Keratinocyte (primary cell): ENCODE results near the gene GSS. TPM values are rescaled to one million over a fixed set of nuclear protein-coding genes. Genes with fewer than 3 reads are reported as not detected.

ENCODE experiments used
- DNase-seq: peaks from one replicate; pipeline ENCODE4 v3.0.0-alpha.2; 2011; ENCODE audit warnings: low read depth, missing footprints, low spot score
- FAIRE-seq: peaks from 2 replicates; lab custom pipeline; 2011; peaks lifted over from hg19 to GRCh38; lab: Jason Lieb, UNC
- H2AFZ ChIP-seq: 2 replicates; pipeline ENCODE4 v1.6.0; 2012; ENCODE audit warnings: low read length, control low read depth, inconsistent platforms; ENCODE audit not compliant: control insufficient read depth
- H3K27ac ChIP-seq: 2 replicates; pipeline ENCODE4 v1.5.1; 2011; ENCODE audit warnings: low read length; ENCODE audit not compliant: control insufficient read depth, insufficient read depth
- H3K27me3 ChIP-seq: 3 replicates; pipeline ENCODE4 v1.6.0; 2011; ENCODE audit warnings: low read length; ENCODE audit not compliant: control insufficient read depth, insufficient read depth; ENCODE audit errors: extremely low read depth
- H3K36me3 ChIP-seq, 2 experiments: 2 replicates in 1 of 2; 3 replicates in 1 of 2; pipeline ENCODE4 v1.5.1; 2011; ENCODE audit warnings: low read length in 2 of 2, mild to moderate bottlenecking in 1 of 2; ENCODE audit not compliant: control insufficient read depth in 2 of 2, insufficient read depth in 2 of 2; ENCODE audit errors: extremely low read depth in 1 of 2
- H3K4me1 ChIP-seq: 3 replicates; pipeline ENCODE4 v1.5.1; 2011; ENCODE audit warnings: low read length; ENCODE audit not compliant: control insufficient read depth, insufficient read depth; ENCODE audit errors: extremely low read depth
- H3K4me2 ChIP-seq: 3 replicates; pipeline ENCODE4 v1.6.0; 2011; ENCODE audit warnings: low read depth, low read length; ENCODE audit not compliant: control insufficient read depth, insufficient read depth; ENCODE audit errors: extremely low read depth
- H3K4me3 ChIP-seq, 3 experiments: fragments of 200-600 bp in 1 of 3; sonication (generic) in 1 of 3; 2 replicates in 2 of 3; 3 replicates in 1 of 3; pipeline ENCODE4 v1.5.1; 2011 to 2016; ENCODE audit warnings: low read length in 3 of 3, mild to moderate bottlenecking in 3 of 3, control low read depth in 2 of 3, inconsistent platforms in 1 of 3, low read depth in 1 of 3, mixed read lengths in 1 of 3, mixed run types in 1 of 3, moderate library complexity in 1 of 3; ENCODE audit not compliant: control insufficient read depth in 2 of 3, insufficient read depth in 2 of 3; ENCODE audit errors: extremely low read depth in 1 of 3
- H3K79me2 ChIP-seq: 2 replicates; pipeline ENCODE4 v1.6.0; 2012; ENCODE audit warnings: low read length; ENCODE audit not compliant: control insufficient read depth, insufficient read depth
- H3K9ac ChIP-seq: 3 replicates; pipeline ENCODE4 v1.6.0; 2011; ENCODE audit warnings: low read length; ENCODE audit not compliant: control insufficient read depth, insufficient read depth; ENCODE audit errors: extremely low read depth
- H3K9me1 ChIP-seq: 3 replicates; pipeline ENCODE4 v1.6.0; 2011; ENCODE audit warnings: low read length; ENCODE audit not compliant: control insufficient read depth, insufficient read depth; ENCODE audit errors: extremely low read depth
- H3K9me3 ChIP-seq: 2 replicates; pipeline ENCODE4 v1.5.1; 2012; ENCODE audit warnings: low read depth, low read length; ENCODE audit not compliant: control insufficient read depth
- H4K20me1 ChIP-seq: 3 replicates; pipeline ENCODE4 v1.6.0; 2011; ENCODE audit warnings: low read length; ENCODE audit not compliant: control insufficient read depth, insufficient read depth; ENCODE audit errors: extremely low read depth
- EZH2 ChIP-seq: IDR thresholded peaks from one replicate; pipeline ENCODE4 v1.6.1; 2012; ENCODE audit warnings: inconsistent platforms, mild to moderate bottlenecking, low read length, moderate library complexity
- dilution Hi-C: fragments of 300-500 bp; cut with MboI; formaldehyde crosslinking; loops from one replicate; pipeline ENCODE4 v1.7.0; 2020; ENCODE audit warnings: low sequenced_read_pairs; ENCODE audit not compliant: extremely low pct_ligation_motif_present
- polyA plus RNA-seq, 5 experiments: library from polyadenylated mRNA; depleted of rRNA in 3 of 5; stranded (reverse) in 3 of 5; stranded (forward) in 1 of 5; unstranded in 1 of 5; fragments of >200 nt; gene quantifications; 1 replicate in 1 of 5; 2 replicates in 3 of 5; 3 replicates in 1 of 5; pipeline versions ENCODE4 v1.2.1 to v1.2.3, GENCODE V29; 2011 to 2012; ENCODE audit warnings: missing spikeins in 2 of 5, low read depth in 1 of 5, low replicate concordance in 1 of 5
- TF ChIP-seq, protein P1 (sequence below), 3 experiments: IDR thresholded peaks in 1 of 3; conservative IDR thresholded peaks in 1 of 3; optimal IDR thresholded peaks in 1 of 3; 2 replicates in 2 of 3; 3 replicates in 1 of 3; pipeline versions ENCODE3 to v1.5.1; 2011; ENCODE audit warnings: low read length in 3 of 3, mild to moderate bottlenecking in 3 of 3, moderate library complexity in 2 of 3, control low read depth in 1 of 3, inconsistent platforms in 1 of 3; ENCODE audit not compliant: insufficient read depth in 2 of 3; ENCODE audit errors: extremely low read depth in 1 of 3

GSS gene
- polyA plus RNA-seq, 1 donor (not counting 4 experiments of a cell fraction or from before 2014, with no cell fraction given) = 101 TPM

DNA sequence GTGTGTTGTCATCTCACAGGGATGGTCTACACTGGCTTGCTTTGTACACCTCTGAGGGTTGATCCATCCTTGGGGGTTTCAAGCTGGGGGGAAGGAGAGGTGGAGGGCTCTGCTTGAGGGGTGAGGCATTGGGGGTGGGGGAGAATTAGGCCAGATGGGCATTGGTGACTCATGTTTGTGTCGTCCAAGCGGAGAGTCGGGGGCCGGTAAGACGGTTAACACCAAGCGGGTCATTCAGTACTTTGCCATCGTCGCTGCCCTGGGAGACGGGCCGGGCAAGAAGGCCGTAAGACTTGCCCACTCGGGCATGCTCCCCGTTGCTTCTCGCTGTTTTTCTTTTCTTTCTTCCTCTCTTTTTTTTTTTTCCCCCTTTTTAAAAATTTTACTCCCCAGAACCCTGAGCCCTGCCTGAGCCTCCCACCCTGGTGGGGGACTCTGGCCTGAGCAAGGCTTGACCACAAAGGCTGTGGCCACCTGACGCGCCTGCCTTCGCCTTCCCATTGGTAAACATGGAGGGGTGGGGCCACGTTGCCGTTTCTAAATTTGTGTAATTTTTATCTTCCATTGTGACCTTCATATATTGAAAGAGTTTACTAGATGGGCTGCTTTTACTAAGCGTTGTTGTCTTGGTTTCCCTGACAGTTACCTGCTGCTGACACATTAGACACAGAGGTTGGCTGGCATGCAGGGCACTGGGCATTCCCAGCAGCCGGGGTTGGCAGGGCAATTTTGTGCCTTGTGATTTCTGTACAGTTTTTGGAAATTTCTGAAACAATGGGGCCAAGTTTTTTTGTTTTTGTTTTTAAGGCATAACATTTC, 26.9 kb upstream of the GSS start:
- Histone ChIP-seq H3K9me3 (no peaks in the 10 kb centered on the region), H3K9ac (no peak overlapping the region), H3K4me2 (no peak overlapping the region), H3K9me1 (no peaks in the 10 kb centered on the region), H3K79me2 (no peaks in the 10 kb centered on the region), H4K20me1 (no peaks in the 10 kb centered on the region), H3K27me3 (peaks cover 24% of the 10 kb centered on the region), H3K4me3 (no peak overlapping the region), H3K4me1 (no peaks in the 10 kb centered on the region), H2AFZ (no peak overlapping the region), H3K27ac (no peak overlapping the region), H3K36me3 (no peaks in the 10 kb centered on the region)
- no peak for DNase-seq
- FAIRE-seq = no peak
- dilution Hi-C loops = no loop called here
- TF ChIP-seq, protein P1, sequence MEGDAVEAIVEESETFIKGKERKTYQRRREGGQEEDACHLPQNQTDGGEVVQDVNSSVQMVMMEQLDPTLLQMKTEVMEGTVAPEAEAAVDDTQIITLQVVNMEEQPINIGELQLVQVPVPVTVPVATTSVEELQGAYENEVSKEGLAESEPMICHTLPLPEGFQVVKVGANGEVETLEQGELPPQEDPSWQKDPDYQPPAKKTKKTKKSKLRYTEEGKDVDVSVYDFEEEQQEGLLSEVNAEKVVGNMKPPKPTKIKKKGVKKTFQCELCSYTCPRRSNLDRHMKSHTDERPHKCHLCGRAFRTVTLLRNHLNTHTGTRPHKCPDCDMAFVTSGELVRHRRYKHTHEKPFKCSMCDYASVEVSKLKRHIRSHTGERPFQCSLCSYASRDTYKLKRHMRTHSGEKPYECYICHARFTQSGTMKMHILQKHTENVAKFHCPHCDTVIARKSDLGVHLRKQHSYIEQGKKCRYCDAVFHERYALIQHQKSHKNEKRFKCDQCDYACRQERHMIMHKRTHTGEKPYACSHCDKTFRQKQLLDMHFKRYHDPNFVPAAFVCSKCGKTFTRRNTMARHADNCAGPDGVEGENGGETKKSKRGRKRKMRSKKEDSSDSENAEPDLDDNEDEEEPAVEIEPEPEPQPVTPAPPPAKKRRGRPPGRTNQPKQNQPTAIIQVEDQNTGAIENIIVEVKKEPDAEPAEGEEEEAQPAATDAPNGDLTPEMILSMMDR (optimal IDR thresholded peaks at IDR 0.05 in 1 of 3, IDR thresholded peaks at IDR 0.05 in 1 of 3, conservative IDR thresholded peaks at IDR 0.05 in 1 of 3; ENCODE audit: extremely low read depth in 1 of 3, insufficient read depth in 2 of 3, low read length in 3 of 3) = no peak
- no peak for TF ChIP-seq EZH2

DNA sequence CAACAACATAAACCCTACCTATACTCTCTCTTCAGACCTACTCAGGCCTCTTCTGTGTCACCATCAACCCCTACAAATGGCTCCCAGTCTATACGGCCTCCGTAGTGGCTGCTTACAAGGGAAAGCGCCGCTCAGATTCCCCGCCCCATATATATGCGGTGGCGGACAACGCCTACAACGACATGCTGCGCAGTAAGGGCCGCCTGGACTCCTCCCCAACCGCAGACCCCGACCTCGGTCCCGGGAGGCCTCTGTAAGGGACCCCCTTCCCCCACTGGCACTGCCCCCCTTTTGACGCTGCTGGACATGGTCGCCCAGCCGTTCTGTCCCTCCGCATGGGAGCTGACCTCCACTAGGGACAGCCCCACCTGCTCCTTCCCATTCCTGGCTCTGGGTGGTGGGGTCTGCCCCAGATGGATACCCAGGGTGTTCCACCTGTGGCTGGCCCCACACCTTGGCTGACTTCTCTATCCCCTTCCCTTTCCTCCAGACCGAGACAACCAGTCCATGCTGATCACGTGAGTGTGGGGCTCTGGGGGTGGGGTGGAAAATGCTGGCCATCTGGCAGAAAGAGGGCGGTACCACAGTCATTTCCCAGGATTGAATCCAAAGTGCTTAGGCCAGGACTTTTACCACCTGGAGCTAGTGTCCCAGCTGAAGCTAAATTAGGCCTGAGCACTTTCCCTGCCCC, 25.1 kb upstream of the GSS start:
- no peak for FAIRE-seq
- dilution Hi-C loops = no loop called here
- Histone ChIP-seq H2AFZ (no peak overlapping the region), H3K27ac (no peak overlapping the region), H3K9me1 (no peaks in the 10 kb centered on the region), H3K4me2 (no peak overlapping the region), H3K4me1 (no peaks in the 10 kb centered on the region), H3K36me3 (no peaks in the 10 kb centered on the region), H3K79me2 (no peaks in the 10 kb centered on the region), H3K4me3 (no peak overlapping the region), H3K9ac (no peak overlapping the region), H4K20me1 (no peaks in the 10 kb centered on the region), H3K27me3 (peaks cover 20% of the 10 kb centered on the region), H3K9me3 (no peaks in the 10 kb centered on the region)
- DNase-seq = no peak
- no peak for TF ChIP-seq EZH2
- TF ChIP-seq, protein P1 (optimal IDR thresholded peaks at IDR 0.05 in 1 of 3, IDR thresholded peaks at IDR 0.05 in 1 of 3, conservative IDR thresholded peaks at IDR 0.05 in 1 of 3; ENCODE audit: extremely low read depth in 1 of 3, insufficient read depth in 2 of 3, low read length in 3 of 3) = no peak
